Mucosa of descending colon (tissue), 3 donors: Measurements from ENCODE around the gene MTPN. TPM values are rescaled to one million over a fixed set of nuclear protein-coding genes. Genes with fewer than 3 reads are reported as not detected.

Source experiments
- ATAC-seq: fragments of 200-7000 bp; cut with Tn5 transposase; one replicate; pipeline ENCODE4 v1.9.1; 2020; ENCODE audit warnings: mild to moderate bottlenecking, moderate library complexity
- DNase-seq, 3 donors: peaks; one replicate each; pipeline ENCODE4 v3.0.0-alpha.2; 2020
- H3K36me3 ChIP-seq: fragments of 200-600 bp; one replicate; pipeline ENCODE4 v1.8.0; 2021; ENCODE audit warnings: low read depth, mild to moderate bottlenecking
- H3K4me1 ChIP-seq: fragments of 200-600 bp; one replicate; pipeline ENCODE4 v1.8.0; 2021; ENCODE audit warnings: low read depth, mild to moderate bottlenecking
- H3K4me3 ChIP-seq: fragments of 200-600 bp; one replicate; pipeline ENCODE4 v1.8.0; 2021; ENCODE audit warnings: mild to moderate bottlenecking
- H3K9me3 ChIP-seq: fragments of 200-600 bp; one replicate; pipeline ENCODE4 v1.8.0; 2021; ENCODE audit warnings: mild to moderate bottlenecking
- CTCF ChIP-seq: fragments of 200-600 bp; IDR thresholded peaks from one replicate; pipeline ENCODE4 v1.8.0; 2022; ENCODE audit warnings: antibody characterized with exemption, mild to moderate bottlenecking
- intact Hi-C, 2 donors: fragments of 100-400 bp; cut with DNase I in 1 of 2; cut with micrococcal nuclease in 1 of 2; formaldehyde crosslinking; loops; one replicate each; pipeline versions ENCODE4 v1.11.0 to v1.11.1; 2022; cut with DNase I, micrococcal nuclease
- total RNA-seq, 3 donors: library from RNA; stranded (reverse); fragmentation: NEBNext Ultra II Directional in 2 of 3; extraction: Animal tissue kit (Norgen Biotek cat#: 25700) in 2 of 3; gene quantifications; one replicate each; pipeline versions ENCODE4 v1.2.1 to v1.2.4, GENCODE V29; 2021 to 2023
- donor health status: DM: no; HTN: no; CAD: no; lungs with moderate emphysema.
- donor health status: DM: no; HTN: no; CAD: no.
- donor health status: DM: no; HTN: yes; CAD: no.

MTPN gene
- total RNA-seq, 3 donors from 2014 or later, result 93.1 to 97.9 (median 97.0) TPM

GRCh38 chr7:135925210-135925609 is 51.9 kb downstream of the MTPN start:
- DNase-seq, result no peak
- no peak for ATAC-seq
- no peak overlapping the region for H3K4me3 ChIP-seq
- H3K36me3 ChIP-seq, result no peaks in the 10 kb centered on the region
- intact Hi-C loops, result no loop called here
- no peaks in the 10 kb centered on the region for H3K4me1 ChIP-seq
- H3K9me3 ChIP-seq, result no peaks in the 10 kb centered on the region
- no peak for TF ChIP-seq CTCF

DNA sequence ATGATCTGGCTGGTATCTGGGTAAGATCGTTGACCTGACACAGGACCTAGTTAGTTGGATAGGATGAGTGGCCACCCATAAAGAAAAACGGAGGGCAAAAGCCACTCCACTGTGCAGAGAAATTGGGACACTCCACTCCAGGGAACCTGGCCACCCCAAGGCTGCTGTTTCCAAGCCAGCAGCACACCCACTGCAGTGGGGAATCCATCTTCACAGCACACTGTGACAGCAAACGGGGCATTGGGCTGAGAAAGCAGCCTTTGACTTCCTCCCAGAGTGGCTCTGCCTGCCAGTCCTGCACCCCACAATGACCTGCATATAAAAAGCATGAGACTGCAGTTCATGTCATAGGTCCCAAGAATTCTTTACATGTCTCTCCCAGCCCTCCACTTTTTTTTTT is 52.9 kb downstream of the MTPN start:
- H3K4me3 ChIP-seq, result no peak overlapping the region
- intact Hi-C loops, result no loop called here
- H3K36me3 ChIP-seq, result no peaks in the 10 kb centered on the region
- DNase-seq (no peak), ATAC-seq (no peak)
- H3K4me1 ChIP-seq, result no peaks in the 10 kb centered on the region
- no peak for TF ChIP-seq CTCF
- no peaks in the 10 kb centered on the region for H3K9me3 ChIP-seq

- ATAC-seq, result no peak
- Histone ChIP-seq H3K36me3 (no peaks in the 10 kb centered on the region), H3K4me3 (no peak overlapping the region), H3K4me1 (no peaks in the 10 kb centered on the region), H3K9me3 (no peaks in the 10 kb centered on the region)
- DNase-seq, result no peak
- intact Hi-C loops, result no loop called here
- TF ChIP-seq CTCF, result no peak
Observed at GRCh38 chr7:135922263-135922662, 54.9 kb downstream of the MTPN start.

DNA sequence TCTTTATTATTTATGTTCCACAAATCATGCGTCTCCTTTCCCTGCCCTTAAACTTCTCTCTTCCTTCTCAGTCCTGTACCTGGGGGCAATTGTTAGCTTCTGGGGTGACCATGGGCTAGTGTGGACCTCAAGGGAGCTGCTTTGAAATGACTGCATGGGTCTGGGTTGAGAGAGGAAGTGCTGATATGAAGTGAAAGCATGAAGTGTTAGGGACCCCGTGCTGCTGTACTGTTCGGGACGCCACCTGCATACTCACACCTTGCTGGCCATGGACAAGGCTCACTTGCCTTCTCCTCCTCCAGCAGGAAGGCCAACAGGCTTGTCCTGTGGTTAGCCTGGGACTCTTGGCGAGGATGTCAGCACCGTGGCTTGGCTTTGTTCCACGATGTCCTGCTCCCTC is 56.7 kb downstream of the MTPN start:
- Histone ChIP-seq H3K4me3 (no peak overlapping the region), H3K4me1 (no peaks in the 10 kb centered on the region), H3K36me3 (no peaks in the 10 kb centered on the region), H3K9me3 (no peaks in the 10 kb centered on the region)
- intact Hi-C loops, result no loop called here
- DNase-seq (no peak), ATAC-seq (no peak)
- no peak for TF ChIP-seq CTCF

- intact Hi-C loops, result no loop called here
- no peaks in the 10 kb centered on the region for H3K4me1 ChIP-seq
- no peak overlapping the region for H3K4me3 ChIP-seq
- no peaks in the 10 kb centered on the region for H3K9me3 ChIP-seq
- TF ChIP-seq CTCF, result no peak
- DNase-seq (no peak), ATAC-seq (no peak)
- H3K36me3 ChIP-seq, result no peaks in the 10 kb centered on the region
Observed at GRCh38 chr7:135919071-135919841, 57.9 kb downstream of the MTPN start.

GRCh38 chr7:135918134-135918533 is 59.0 kb downstream of the MTPN start:
- Histone ChIP-seq H3K9me3 (no peaks in the 10 kb centered on the region), H3K4me1 (no peaks in the 10 kb centered on the region), H3K36me3 (no peaks in the 10 kb centered on the region), H3K4me3 (no peak overlapping the region)
- TF ChIP-seq CTCF, result no peak
- intact Hi-C loops, result no loop called here
- DNase-seq (no peak), ATAC-seq (no peak)
